HG03520 (cell line): ENCODE data around the gene SUCNR1.
A peak's percentile ranks its signal among the peaks of the same experiment; 100 is the strongest.
"Not testable (repeated sequence)": the region's sequence is repeated elsewhere in the genome, so short reads cannot be mapped to it uniquely, and the experiment has no call there.

Source experiments
- ATAC-seq: cut with Tn5 transposase; IDR thresholded peaks from one replicate; pipeline ENCODE4 v1.9.1; 2021; ENCODE audit warnings: mild to moderate bottlenecking, moderate library complexity; ENCODE audit not compliant: unreplicated experiment

The SUCNR1 gene

GRCh38 chr3:151900460-151900859 lies 27.0 kb downstream of the SUCNR1 start:
- ATAC-seq: no peak

GRCh38 chr3:151900884-151901643 lies 27.6 kb downstream of the SUCNR1 start:
- no peak for ATAC-seq

- ATAC-seq: no peak
Measured at GRCh38 chr3:151901644-151902285, 28.3 kb downstream of the SUCNR1 start.

- ATAC-seq: no peak
Measured at GRCh38 chr3:151903501-151903991, 30.1 kb downstream of the SUCNR1 start.

- no peak for ATAC-seq
Measured at GRCh38 chr3:151905647-151906046, 32.2 kb downstream of the SUCNR1 start.

GRCh38 chr3:151906751-151907150 lies 33.3 kb downstream of the SUCNR1 start:
- ATAC-seq: no peak

- ATAC-seq: no peak
Measured at GRCh38 chr3:151908399-151908798, 35.0 kb downstream of the SUCNR1 start.

GRCh38 chr3:151909681-151910405 lies 36.4 kb downstream of the SUCNR1 start:
- ATAC-seq: no peak

- no peak for ATAC-seq
Measured at GRCh38 chr3:151911462-151911861, 38.0 kb downstream of the SUCNR1 start.

GRCh38 chr3:151912028-151912427 lies 38.6 kb downstream of the SUCNR1 start:
- no peak for ATAC-seq

- ATAC-seq: no peak
Measured at GRCh38 chr3:151916781-151917180, 43.3 kb downstream of the SUCNR1 start.

GRCh38 chr3:151918253-151919029 lies 45.0 kb downstream of the SUCNR1 start:
- ATAC-seq: peak; percentile 73

GRCh38 chr3:151919030-151919328 lies 45.5 kb downstream of the SUCNR1 start:
- ATAC-seq: no peak

GRCh38 chr3:151919446-151919845 lies 46.0 kb downstream of the SUCNR1 start:
- no peak for ATAC-seq

GRCh38 chr3:151923901-151924300 lies 50.5 kb downstream of the SUCNR1 start:
- no peak for ATAC-seq

- no peak for ATAC-seq
Measured at GRCh38 chr3:151924753-151925152, 51.3 kb downstream of the SUCNR1 start.

GRCh38 chr3:151925419-151925818 lies 52.0 kb downstream of the SUCNR1 start:
- no peak for ATAC-seq

GRCh38 chr3:151925876-151926275 lies 52.4 kb downstream of the SUCNR1 start:
- ATAC-seq: no peak

- no peak for ATAC-seq
Measured at GRCh38 chr3:151926956-151927355, 53.5 kb downstream of the SUCNR1 start.

- not testable (repeated sequence) for ATAC-seq
Measured at GRCh38 chr3:151927915-151928525, 54.6 kb downstream of the SUCNR1 start.

GRCh38 chr3:151931171-151931570 lies 57.7 kb downstream of the SUCNR1 start:
- no peak for ATAC-seq
